Measurements from ENCODE around the gene MTA3. TPM values are rescaled to one million over a fixed set of nuclear protein-coding genes. Genes with fewer than 3 reads are reported as not detected.

MTA3 gene
- total and polyA plus RNA-seq, 2 donors (not counting 1 experiment from before 2014, with no cell fraction given), result 13.4 to 33.2 TPM

DNA sequence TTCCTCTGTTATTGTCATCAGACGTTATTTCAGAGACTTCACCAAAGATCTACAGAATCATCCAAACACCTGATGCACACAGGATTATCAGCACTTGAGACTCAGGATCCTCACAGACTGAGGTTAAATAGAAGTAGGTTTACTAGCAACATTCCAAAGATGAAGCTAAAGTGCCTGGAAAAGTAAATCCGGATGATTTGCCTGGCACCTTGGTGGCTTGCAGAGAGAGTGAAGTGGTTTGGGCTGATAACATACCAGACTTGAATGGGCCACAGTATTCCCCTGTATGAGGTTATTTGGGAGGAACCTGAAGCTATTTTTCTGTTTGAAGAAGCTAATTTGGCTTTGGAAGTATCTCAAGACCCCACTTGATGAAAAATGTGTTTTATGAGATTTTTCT lies 144.5 kb downstream of the MTA3 start:
- Histone ChIP-seq H3K79me2 (ENCODE audit: control insufficient read depth, insufficient read depth, low read length) (no peaks in the 10 kb centered on the region), H2AFZ (ENCODE audit: insufficient read depth, low read depth, low read length, poor library complexity, severe bottlenecking) (no peak overlapping the region), H3K36me3 (replicated peaks in 1 of 2; ENCODE audit: control extremely low read depth in 1 of 2, control insufficient read depth in 1 of 2, extremely low read depth in 1 of 2, insufficient read depth in 2 of 2, low read length in 1 of 2) (peaks cover 3 to 5% of the 10 kb centered on the region in 2 experiments), H3K9ac (ENCODE audit: low read length) (no peak overlapping the region), H3K4me1 (ENCODE audit: control insufficient read depth in 2 of 2, insufficient read depth in 2 of 2, low read length in 2 of 2) (no peaks in the 10 kb centered on the region), H3K27ac (ENCODE audit: low read length in 2 of 2) (no peak overlapping the region), H3K4me3 (ENCODE audit: control extremely low read depth in 1 of 5, extremely low read depth in 1 of 5, insufficient read depth in 1 of 5, low read depth in 2 of 5, low read length in 4 of 5) (no peak overlapping the region), H3K9me3 (ENCODE audit: control extremely low read depth in 1 of 3, control insufficient read depth in 2 of 3, insufficient read depth in 1 of 3, low read length in 2 of 3) (no peaks in the 10 kb centered on the region), H4K20me1 (ENCODE audit: control insufficient read depth, insufficient read depth, low read length, poor library complexity, severe bottlenecking) (no peaks in the 10 kb centered on the region), H3K27me3 (replicated peaks in 1 of 4; ENCODE audit: control extremely low read depth in 1 of 4, control insufficient read depth in 3 of 4, insufficient read depth in 4 of 4, low read length in 3 of 4) (no peaks in the 10 kb centered on the region), H3K4me2 (replicated peaks; ENCODE audit: low read depth, low read length, poor library complexity, severe bottlenecking) (no peak overlapping the region)
- no peak for TF ChIP-seq CTCF (IDR thresholded peaks at IDR 0.05)
- TF ChIP-seq EZH2 (IDR thresholded peaks at IDR 0.05; ENCODE audit: borderline replicate concordance, insufficient read depth, low read depth, low read length, poor library complexity, severe bottlenecking), result no peak
- no peak overlapping the region for H3K27ac Mint-ChIP-seq
- H3K27me3 Mint-ChIP-seq, result no peaks in the 10 kb centered on the region
- ATAC-seq (ENCODE audit: low read depth) (no peak), DNase-seq (no peak)
- intact Hi-C loops (cut with micrococcal nuclease), result loop anchor here (5.0 kb wide), 1 partner anchor 431 kb away; no protein-coding TSS in a partner anchor
- no peak overlapping the region for H3K4me3 Mint-ChIP-seq
- no peaks in the 10 kb centered on the region for H3K9me3 Mint-ChIP-seq (ENCODE audit: insufficient read depth)
- ChIA-PET CTCF (no interaction called here), POLR2A (no interaction called here)
- no peaks in the 10 kb centered on the region for H3K4me1 Mint-ChIP-seq
- WGBS (ENCODE audit: insufficient coverage), result 100% methylated on average over 1 of the region's 2 CpGs

DNA sequence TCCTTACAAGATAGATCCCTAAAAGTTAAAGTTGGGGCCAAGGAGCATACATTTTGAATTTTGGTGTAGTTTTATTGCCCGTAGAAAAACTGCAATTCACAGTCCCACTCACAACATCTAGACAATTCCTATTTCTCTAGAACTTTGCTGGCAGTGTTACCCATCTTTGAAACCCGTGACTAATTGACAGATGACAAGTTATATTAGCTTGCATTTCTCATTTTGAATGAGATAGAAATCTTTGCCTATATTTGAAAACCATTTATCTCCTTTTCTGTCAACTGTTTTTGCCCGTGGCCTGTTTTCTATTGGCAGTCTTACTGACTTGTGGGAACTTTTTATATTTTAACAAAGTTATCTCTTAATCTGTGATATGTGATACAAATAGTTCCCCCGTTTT lies 145.5 kb downstream of the MTA3 start:
- no peaks in the 10 kb centered on the region for H3K27me3 Mint-ChIP-seq
- POLR2A ChIA-PET, result no interaction called here

More for the DNA sequence above, 145.5 kb downstream of the MTA3 start:
- Histone ChIP-seq H3K36me3 (replicated peaks in 1 of 2; ENCODE audit: control extremely low read depth in 1 of 2, control insufficient read depth in 1 of 2, extremely low read depth in 1 of 2, insufficient read depth in 2 of 2, low read length in 1 of 2) (peaks cover 0 to 3% of the 10 kb centered on the region in 2 experiments), H3K4me3 (ENCODE audit: control extremely low read depth in 1 of 5, extremely low read depth in 1 of 5, insufficient read depth in 1 of 5, low read depth in 2 of 5, low read length in 4 of 5) (no peak overlapping the region), H3K4me1 (ENCODE audit: control insufficient read depth in 2 of 2, insufficient read depth in 2 of 2, low read length in 2 of 2) (no peaks in the 10 kb centered on the region), H3K4me2 (replicated peaks; ENCODE audit: low read depth, low read length, poor library complexity, severe bottlenecking) (no peak overlapping the region), H4K20me1 (ENCODE audit: control insufficient read depth, insufficient read depth, low read length, poor library complexity, severe bottlenecking) (no peaks in the 10 kb centered on the region), H2AFZ (ENCODE audit: insufficient read depth, low read depth, low read length, poor library complexity, severe bottlenecking) (no peak overlapping the region), H3K27ac (ENCODE audit: low read length in 2 of 2) (no peak overlapping the region), H3K9ac (ENCODE audit: low read length) (no peak overlapping the region), H3K27me3 (replicated peaks in 1 of 4; ENCODE audit: control extremely low read depth in 1 of 4, control insufficient read depth in 3 of 4, insufficient read depth in 4 of 4, low read length in 3 of 4) (no peaks in the 10 kb centered on the region), H3K79me2 (ENCODE audit: control insufficient read depth, insufficient read depth, low read length) (no peaks in the 10 kb centered on the region), H3K9me3 (ENCODE audit: control extremely low read depth in 1 of 3, control insufficient read depth in 2 of 3, insufficient read depth in 1 of 3, low read length in 2 of 3) (no peaks in the 10 kb centered on the region)
- CTCF ChIA-PET, result no interaction called here
- TF ChIP-seq CTCF (IDR thresholded peaks at IDR 0.05), result no peak
- no peak for TF ChIP-seq EZH2 (IDR thresholded peaks at IDR 0.05; ENCODE audit: borderline replicate concordance, insufficient read depth, low read depth, low read length, poor library complexity, severe bottlenecking)
- H3K4me3 Mint-ChIP-seq, result no peak overlapping the region
- H3K4me1 Mint-ChIP-seq, result no peaks in the 10 kb centered on the region
- no peaks in the 10 kb centered on the region for H3K9me3 Mint-ChIP-seq (ENCODE audit: insufficient read depth)
- ATAC-seq (ENCODE audit: low read depth), result no peak
- no peak overlapping the region for H3K27ac Mint-ChIP-seq
- intact Hi-C loops (cut with micrococcal nuclease), result loop anchor here (5.0 kb wide), 1 partner anchor 432 kb away; no protein-coding TSS in a partner anchor
- no CpG with 5 or more reads among the region's 4 CpGs for WGBS (ENCODE audit: insufficient coverage)
- no peak for DNase-seq

Data from B cell (primary cell).